WTC11 (cell line): ENCODE results near the gene PCNX1. TPM values are rescaled to one million over a fixed set of nuclear protein-coding genes. Genes with fewer than 3 reads are reported as not detected.

Experiments used
- ATAC-seq: fragments of 200-7000 bp; cut with Tn5 transposase; 2 replicates; pipeline ENCODE4 v1.10.0; 2021; ENCODE audit warnings: mild to moderate bottlenecking, moderate library complexity
- CTCF ChIA-PET: fragments of 300-600 bp; sonication (Branson Sonifier 250); formaldehyde crosslinking; loops from one replicate; lab custom pipeline; 2021; ENCODE audit warnings: antibody characterized with exemption; lab: Charles Lee
- POLR2A ChIA-PET: fragments of 350-600 bp; sonication (Branson Sonifier 250); formaldehyde crosslinking; loops from one replicate; lab custom pipeline; 2021; ENCODE audit warnings: antibody characterized with exemption; lab: Charles Lee
- DNase-seq: peaks from one replicate; pipeline ENCODE4 v3.0.0; 2021; ENCODE audit warnings: low spot score
- H3K27ac Mint-ChIP-seq: 2 replicates; pipeline ENCODE4 v1.8.0; 2021; ENCODE audit warnings: mixed read lengths
- H3K27me3 Mint-ChIP-seq: 2 replicates; pipeline ENCODE4 v1.8.0; 2021; ENCODE audit warnings: low read depth, mild to moderate bottlenecking, moderate library complexity, mixed read lengths
- H3K36me3 Mint-ChIP-seq: 2 replicates; pipeline ENCODE4 v1.8.0; 2021; ENCODE audit warnings: mixed read lengths
- H3K4me1 Mint-ChIP-seq: 2 replicates; pipeline ENCODE4 v1.8.0; 2022; ENCODE audit warnings: mixed read lengths
- H3K4me3 Mint-ChIP-seq: 2 replicates; pipeline ENCODE4 v1.8.0; 2021; ENCODE audit warnings: mild to moderate bottlenecking, moderate library complexity, mixed read lengths
- H3K9me3 Mint-ChIP-seq: 2 replicates; pipeline ENCODE4 v1.8.0; 2021; ENCODE audit warnings: mixed read lengths
- ARID4B ChIP-seq: sonication (generic); formaldehyde crosslinking; IDR thresholded peaks from 2 replicates; pipeline ENCODE4 v1.8.0; 2023; ENCODE audit warnings: missing genetic modification reagents, mild to moderate bottlenecking, borderline replicate concordance
- EMX1 ChIP-seq: fragments of 250-450 bp; sonication (Bioruptor Pico); IDR thresholded peaks from 2 replicates; pipeline ENCODE4 v1.8.0; 2021; ENCODE audit warnings: mild to moderate bottlenecking
- FOXJ3 ChIP-seq: sonication (generic); formaldehyde crosslinking; IDR thresholded peaks from 2 replicates; pipeline ENCODE4 v1.9.0; 2021; ENCODE audit warnings: missing genetic modification reagents, mild to moderate bottlenecking, borderline replicate concordance
- FOXK1 ChIP-seq: sonication (generic); formaldehyde crosslinking; IDR thresholded peaks from 2 replicates; pipeline ENCODE4 v1.8.0; 2022; ENCODE audit warnings: mild to moderate bottlenecking, moderate library complexity, missing genetic modification reagents
- IRF1 ChIP-seq: sonication (generic); formaldehyde crosslinking; IDR thresholded peaks from 2 replicates; pipeline ENCODE4 v1.8.0; 2023; ENCODE audit warnings: missing genetic modification reagents
- JAZF1 ChIP-seq: fragments of 250-450 bp; sonication (Bioruptor Pico); IDR thresholded peaks from 2 replicates; pipeline ENCODE4 v1.9.0; 2021; ENCODE audit warnings: moderate library complexity, mild to moderate bottlenecking, inconsistent platforms
- MAX ChIP-seq: sonication (generic); formaldehyde crosslinking; IDR thresholded peaks from 2 replicates; pipeline ENCODE4 v1.8.0; 2022; ENCODE audit warnings: mild to moderate bottlenecking, missing genetic modification reagents
- NFYB ChIP-seq: sonication (generic); formaldehyde crosslinking; conservative IDR thresholded peaks from 2 replicates; pipeline ENCODE4 v1.8.0; 2022; ENCODE audit warnings: low read depth, missing genetic modification reagents
- SP1 ChIP-seq: sonication (generic); formaldehyde crosslinking; conservative IDR thresholded peaks from 2 replicates; pipeline ENCODE4 v1.8.1; 2022; ENCODE audit warnings: missing genetic modification reagents
- ZNF219 ChIP-seq: sonication (generic); formaldehyde crosslinking; IDR thresholded peaks from 2 replicates; pipeline ENCODE4 v1.8.0; 2023; ENCODE audit warnings: missing genetic modification reagents, mild to moderate bottlenecking, borderline replicate concordance
- ZNF263 ChIP-seq: sonication (generic); formaldehyde crosslinking; IDR thresholded peaks from 2 replicates; pipeline ENCODE4 v1.8.1; 2022; ENCODE audit warnings: low read depth, mild to moderate bottlenecking, moderate library complexity, missing genetic modification reagents
- ZNF317 ChIP-seq: sonication (generic); formaldehyde crosslinking; IDR thresholded peaks from 2 replicates; pipeline ENCODE4 v1.8.1; 2023; ENCODE audit warnings: low read depth, mild to moderate bottlenecking, moderate library complexity, missing genetic modification reagents, borderline replicate concordance
- ZNF416 ChIP-seq: fragments of 250-450 bp; sonication (Bioruptor Pico); IDR thresholded peaks from 2 replicates; pipeline ENCODE4 v1.9.0; 2021; ENCODE audit warnings: mild to moderate bottlenecking, inconsistent platforms
- total RNA-seq: library from RNA; stranded (reverse); gene quantifications from 3 replicates; pipeline ENCODE4 v1.2.3, GENCODE V29; 2021
- TF ChIP-seq, protein P1 (sequence below): fragments of 200-600 bp; IDR thresholded peaks from 2 replicates; pipeline ENCODE4 v1.8.0; 2022; ENCODE audit warnings: antibody characterized with exemption

The PCNX1 gene
- total RNA-seq, 1 experiment from 2014 or later: 46.4 TPM

DNA sequence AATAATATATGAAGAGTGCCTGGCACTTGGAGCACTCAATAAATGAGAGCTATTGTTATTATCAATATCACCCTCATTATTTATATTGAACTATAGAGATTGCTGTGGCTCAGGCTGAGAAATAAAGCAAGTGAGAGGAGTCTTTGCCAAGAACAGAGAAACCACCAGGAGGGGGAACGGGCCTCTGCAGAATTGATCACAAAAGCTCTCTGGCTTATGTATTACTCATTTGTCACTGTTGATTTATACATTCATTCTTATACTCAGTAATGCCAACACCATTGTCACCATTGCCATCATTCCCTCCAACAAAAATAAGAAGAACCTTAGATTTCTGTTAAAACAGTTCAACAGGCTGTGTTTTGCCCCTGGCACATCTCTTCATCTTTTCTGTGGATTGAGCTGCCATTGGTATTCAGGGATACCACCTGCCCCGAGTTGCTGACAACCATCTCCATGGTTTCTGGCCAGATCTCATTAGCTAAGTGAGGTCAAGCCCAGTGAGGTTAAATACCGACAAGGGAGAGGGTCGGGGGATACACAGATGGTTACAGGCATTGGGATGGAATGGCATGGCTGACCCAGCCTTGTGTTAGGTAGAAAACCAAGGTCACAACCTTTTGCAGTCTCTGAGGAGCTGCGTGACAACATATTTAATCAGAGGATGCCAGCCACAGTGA is 21.8 kb upstream of the PCNX1 start:
- 0 out of 2 replicates have a peak, but pooled peaks cover 3% of the 10 kb centered on the region for H3K27me3 Mint-ChIP-seq
- CTCF ChIA-PET: interaction anchor here (0.6 to 3.0 kb wide), 3 partner anchors 22 to 87 kb away, joined by 3 to 13 read pairs (median 3); partner anchors contain the start of gene PCNX1
- no peaks in the 10 kb centered on the region for H3K36me3 Mint-ChIP-seq
- no peak for TF ChIP-seq ZNF317
- no peak for TF ChIP-seq NFYB
- no peak for TF ChIP-seq MAX (CRISPR knock-in tag)
- no peak for TF ChIP-seq ARID4B (CRISPR knock-in tag)
- no peak for TF ChIP-seq IRF1 (CRISPR knock-in tag)
- POLR2A ChIA-PET: no interaction called here
- H3K27ac Mint-ChIP-seq: no peak overlapping the region
- no peak overlapping the region for H3K4me3 Mint-ChIP-seq
- peaks cover 10% of the 10 kb centered on the region; the same call in 1 of the 2 replicates for H3K4me1 Mint-ChIP-seq
- no peak for ATAC-seq
- no peaks in the 10 kb centered on the region for H3K9me3 Mint-ChIP-seq
- DNase-seq: no peak

DNA sequence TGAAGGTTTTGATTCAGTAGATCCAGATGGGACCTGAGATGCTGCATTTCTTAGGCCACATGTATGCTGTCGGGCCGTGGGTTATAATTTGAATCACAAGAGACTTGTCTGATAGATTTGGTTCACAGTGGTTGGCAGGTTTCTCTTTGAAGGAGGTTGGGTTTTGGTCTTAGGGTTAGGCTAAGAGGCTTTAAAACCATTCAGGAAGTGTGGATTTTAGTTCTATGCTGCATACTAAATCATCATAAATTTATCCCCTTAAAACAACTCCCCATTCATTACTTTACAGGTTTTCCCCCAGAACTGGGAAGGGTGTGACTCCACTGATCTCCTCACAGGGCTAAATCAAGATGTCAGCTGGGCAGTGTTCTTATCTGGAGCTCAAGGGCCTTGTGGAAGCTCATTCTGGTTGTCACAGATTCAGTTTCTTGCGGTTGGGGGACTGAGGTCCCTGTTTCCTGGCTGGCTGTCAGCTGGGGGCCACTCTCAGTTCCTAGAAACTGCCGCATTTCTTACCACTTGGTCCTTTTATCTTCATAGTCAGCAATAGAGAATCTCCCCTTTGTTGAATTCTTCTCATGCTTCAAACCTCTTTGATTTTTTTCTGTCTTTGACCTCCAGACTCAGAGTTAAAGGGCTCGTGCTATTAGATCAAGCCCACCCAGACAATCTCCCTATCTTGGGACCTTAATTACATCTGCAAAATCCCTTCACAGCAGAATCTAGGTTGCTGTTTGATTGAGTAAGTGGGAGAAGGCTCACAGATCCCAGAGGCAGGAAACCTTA is 20.6 kb upstream of the PCNX1 start:
- Mint-ChIP-seq H3K27ac (no peak overlapping the region), H3K36me3 (no peaks in the 10 kb centered on the region), H3K9me3 (no peaks in the 10 kb centered on the region), H3K4me1 (peaks cover 10% of the 10 kb centered on the region; the same call in 1 of the 2 replicates), H3K4me3 (no peak overlapping the region), H3K27me3 (0 out of 2 replicates have a peak, but pooled peaks cover 3% of the 10 kb centered on the region)
- DNase-seq (no peak), ATAC-seq (no peak)
- ChIA-PET CTCF (interaction anchor here (1.0 to 3.0 kb wide), 4 partner anchors 13 to 86 kb away, joined by 3 to 13 read pairs (median 4); partner anchors contain the start of gene PCNX1), POLR2A (no interaction called here)
- TF ChIP-seq FOXJ3: no peak
- TF ChIP-seq JAZF1 (CRISPR knock-in tag): no peak
- no peak for TF ChIP-seq EMX1 (CRISPR knock-in tag)
- TF ChIP-seq ZNF416 (CRISPR knock-in tag): no peak
- no peak for TF ChIP-seq SP1 (CRISPR knock-in tag)

DNA sequence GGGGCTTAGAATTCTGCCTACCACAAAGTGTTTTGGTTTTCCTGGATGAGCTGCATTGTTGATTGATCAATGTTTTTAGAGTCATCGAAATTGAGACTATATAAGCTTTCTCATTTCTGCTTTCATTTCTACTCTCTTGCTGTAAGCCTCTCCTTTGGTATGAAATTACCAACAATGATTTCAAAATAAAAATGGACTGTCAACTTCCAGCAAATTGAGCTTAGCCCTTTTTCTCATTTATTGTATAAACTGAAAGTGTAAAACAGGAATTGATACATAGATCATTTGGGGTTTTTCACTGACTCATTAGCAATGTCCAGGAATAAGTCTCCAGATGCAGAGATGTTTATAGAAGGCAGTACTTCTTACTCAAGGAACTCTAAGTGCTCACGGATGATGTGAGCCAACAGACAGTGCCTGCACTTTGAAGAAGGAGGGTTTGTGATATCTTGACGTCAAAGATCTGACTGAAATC is 20.0 kb upstream of the PCNX1 start:
- H3K27ac Mint-ChIP-seq: no peak overlapping the region
- H3K27me3 Mint-ChIP-seq: peaks cover 3% of the 10 kb centered on the region; the same call in 1 of the 2 replicates
- DNase-seq (no peak), ATAC-seq (no peak)
- ChIA-PET CTCF (interaction anchor here (1.0 to 3.0 kb wide), 4 partner anchors 13 to 85 kb away, joined by 3 to 13 read pairs (median 4); partner anchors contain the start of gene PCNX1), POLR2A (no interaction called here)
- no peaks in the 10 kb centered on the region for H3K36me3 Mint-ChIP-seq
- H3K9me3 Mint-ChIP-seq: no peaks in the 10 kb centered on the region
- peaks cover 10% of the 10 kb centered on the region; the same call in 1 of the 2 replicates for H3K4me1 Mint-ChIP-seq
- no peak overlapping the region for H3K4me3 Mint-ChIP-seq
- no peak for TF ChIP-seq FOXK1
- TF ChIP-seq, protein P1, sequence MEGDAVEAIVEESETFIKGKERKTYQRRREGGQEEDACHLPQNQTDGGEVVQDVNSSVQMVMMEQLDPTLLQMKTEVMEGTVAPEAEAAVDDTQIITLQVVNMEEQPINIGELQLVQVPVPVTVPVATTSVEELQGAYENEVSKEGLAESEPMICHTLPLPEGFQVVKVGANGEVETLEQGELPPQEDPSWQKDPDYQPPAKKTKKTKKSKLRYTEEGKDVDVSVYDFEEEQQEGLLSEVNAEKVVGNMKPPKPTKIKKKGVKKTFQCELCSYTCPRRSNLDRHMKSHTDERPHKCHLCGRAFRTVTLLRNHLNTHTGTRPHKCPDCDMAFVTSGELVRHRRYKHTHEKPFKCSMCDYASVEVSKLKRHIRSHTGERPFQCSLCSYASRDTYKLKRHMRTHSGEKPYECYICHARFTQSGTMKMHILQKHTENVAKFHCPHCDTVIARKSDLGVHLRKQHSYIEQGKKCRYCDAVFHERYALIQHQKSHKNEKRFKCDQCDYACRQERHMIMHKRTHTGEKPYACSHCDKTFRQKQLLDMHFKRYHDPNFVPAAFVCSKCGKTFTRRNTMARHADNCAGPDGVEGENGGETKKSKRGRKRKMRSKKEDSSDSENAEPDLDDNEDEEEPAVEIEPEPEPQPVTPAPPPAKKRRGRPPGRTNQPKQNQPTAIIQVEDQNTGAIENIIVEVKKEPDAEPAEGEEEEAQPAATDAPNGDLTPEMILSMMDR: no peak
- TF ChIP-seq ZNF219 (CRISPR knock-in tag): no peak
- no peak for TF ChIP-seq ZNF263
- TF ChIP-seq, all 79 proteins: peak for 0
